GM23338 (cell line): ENCODE data around the gene YTHDC2. TPM values are rescaled to one million over a fixed set of nuclear protein-coding genes. Genes with fewer than 3 reads are reported as not detected.
A peak's percentile ranks its signal among the peaks of the same experiment; 100 is the strongest.

Experiments used
- ATAC-seq: fragments of 200-7000 bp; cut with Tn5 transposase; 3 replicates; pipeline ENCODE4 v1.9.1; 2020
- DNase-seq: peaks from one replicate; pipeline ENCODE4 v3.0.0-alpha.2; 2015; ENCODE audit warnings: low spot score
- H2AFZ ChIP-seq: fragments of 200-600 bp; sonication (generic); 2 replicates; pipeline ENCODE4 v1.8.0; 2016; ENCODE audit warnings: antibody characterized with exemption, mild to moderate bottlenecking, moderate library complexity
- H3F3A ChIP-seq: fragments of 200-600 bp; sonication (generic); replicated peaks from 2 replicates; pipeline ENCODE4 v1.8.0; 2017; ENCODE audit warnings: antibody characterized with exemption, mixed run types, low read depth
- H3K27ac ChIP-seq: fragments of 200-600 bp; sonication (generic); 2 replicates; pipeline ENCODE4 v1.6.1; 2016; ENCODE audit warnings: low read depth
- H3K27me3 ChIP-seq: fragments of 200-600 bp; sonication (generic); 2 replicates; pipeline ENCODE4 v1.8.0; 2016; ENCODE audit warnings: mild to moderate bottlenecking, mixed run types, moderate library complexity; ENCODE audit not compliant: insufficient read depth
- H3K36me3 ChIP-seq: fragments of 200-600 bp; sonication (generic); 2 replicates; pipeline ENCODE4 v1.8.0; 2016; ENCODE audit warnings: mild to moderate bottlenecking; ENCODE audit not compliant: insufficient read depth
- H3K4me1 ChIP-seq: fragments of 200-600 bp; sonication (generic); 2 replicates; pipeline ENCODE4 v1.8.0; 2016; ENCODE audit warnings: mild to moderate bottlenecking, moderate library complexity; ENCODE audit not compliant: insufficient read depth
- H3K4me2 ChIP-seq: fragments of 200-600 bp; sonication (generic); 2 replicates; pipeline ENCODE4 v1.7.1; 2017; ENCODE audit warnings: mixed run types
- H3K4me3 ChIP-seq: fragments of 200-600 bp; sonication (generic); 2 replicates; pipeline ENCODE4 v1.6.1; 2016; ENCODE audit warnings: mixed run types
- H3K79me2 ChIP-seq: fragments of 200-600 bp; sonication (generic); replicated peaks from 2 replicates; pipeline ENCODE4 v1.8.0; 2017; ENCODE audit warnings: mild to moderate bottlenecking; ENCODE audit not compliant: insufficient read depth
- H3K9me2 ChIP-seq: fragments of 200-600 bp; sonication (generic); 2 replicates; pipeline ENCODE4 v1.8.0; 2017; ENCODE audit not compliant: insufficient read depth
- H4K20me1 ChIP-seq: fragments of 200-600 bp; sonication (generic); replicated peaks from 2 replicates; pipeline ENCODE4 v1.8.0; 2017; ENCODE audit warnings: mild to moderate bottlenecking; ENCODE audit not compliant: insufficient read depth
- H3K27ac Mint-ChIP-seq: 2 replicates; pipeline ENCODE4 v1.8.0; 2020; ENCODE audit warnings: inconsistent platforms, mild to moderate bottlenecking, moderate library complexity, mixed read lengths
- H3K27me3 Mint-ChIP-seq: 3 replicates; pipeline ENCODE4 v1.8.0; 2022; ENCODE audit warnings: low read depth, mild to moderate bottlenecking, moderate library complexity, mixed read lengths, inconsistent platforms; ENCODE audit not compliant: insufficient read depth, poor library complexity
- H3K36me3 Mint-ChIP-seq: 3 replicates; pipeline ENCODE4 v1.8.0; 2021; ENCODE audit warnings: low read depth, mild to moderate bottlenecking, inconsistent platforms, moderate library complexity, mixed read lengths
- H3K4me1 Mint-ChIP-seq: 3 replicates; pipeline ENCODE4 v1.8.0; 2020; ENCODE audit warnings: mild to moderate bottlenecking, inconsistent platforms, mixed read lengths
- H3K4me3 Mint-ChIP-seq: 3 replicates; pipeline ENCODE4 v1.8.0; 2021; ENCODE audit warnings: moderate library complexity, mild to moderate bottlenecking, inconsistent platforms, mixed read lengths
- H3K9me3 Mint-ChIP-seq: 3 replicates; pipeline ENCODE4 v1.8.0; 2020; ENCODE audit warnings: moderate library complexity, mild to moderate bottlenecking, inconsistent platforms, mixed read lengths
- CREB1 ChIP-seq: fragments of 250-450 bp; sonication (Bioruptor Pico); IDR thresholded peaks from 2 replicates; pipeline ENCODE4 v1.5.0; 2020; ENCODE audit warnings: low read depth, mild to moderate bottlenecking, moderate library complexity
- EZH2phosphoT487 ChIP-seq: fragments of 200-600 bp; sonication (generic); IDR thresholded peaks from one replicate; pipeline ENCODE4 v1.8.1; 2018; ENCODE audit warnings: antibody characterized with exemption; ENCODE audit not compliant: unreplicated experiment
- JUNB ChIP-seq: IDR thresholded peaks from one replicate; pipeline ENCODE4 v1.6.1; 2016; ENCODE audit warnings: antibody characterized with exemption; ENCODE audit not compliant: unreplicated experiment
- NANOG ChIP-seq: IDR thresholded peaks from 2 replicates; pipeline ENCODE4 v1.6.1; 2016; ENCODE audit warnings: antibody characterized with exemption, borderline replicate concordance
- POLR2AphosphoS5 ChIP-seq: IDR thresholded peaks from 2 replicates; pipeline ENCODE4 v1.6.1; 2016; ENCODE audit warnings: antibody characterized with exemption, low read depth
- STAT1 ChIP-seq: IDR thresholded peaks from one replicate; pipeline ENCODE4 v1.6.1; 2016; ENCODE audit warnings: antibody characterized with exemption; ENCODE audit not compliant: unreplicated experiment
- ZNF114 ChIP-seq: fragments of 250-450 bp; sonication (Bioruptor Pico); IDR thresholded peaks from 2 replicates; pipeline ENCODE4 v1.5.0; 2020; ENCODE audit warnings: mild to moderate bottlenecking, moderate library complexity
- ZNF331 ChIP-seq: fragments of 250-450 bp; sonication (Bioruptor Pico); IDR thresholded peaks from 2 replicates; pipeline ENCODE4 v1.5.0; 2020; ENCODE audit warnings: low read depth, mild to moderate bottlenecking, moderate library complexity
- polyA plus RNA-seq: library from polyadenylated mRNA; unstranded; fragments of >200 nt; fragmentation: Nextera tagmentation; extraction: Ambion mirVana; gene quantifications from 2 replicates; pipeline ENCODE4 v1.2.1, GENCODE V29; 2016
- total RNA-seq: library from RNA; depleted of rRNA; stranded (reverse); fragments of >200 nt; shearing (Covaris generic); gene quantifications from 2 replicates; pipeline ENCODE4 v1.2.3, GENCODE V29; 2014
- TF ChIP-seq, protein P1 (sequence below), 2 experiments: fragments of 200-600 bp in 1 of 2; sonication (generic) in 1 of 2; conservative IDR thresholded peaks; 2 replicates each; pipeline versions ENCODE4 v1.5.1 to v1.6.1; 2016 to 2017; ENCODE audit warnings: antibody characterized with exemption in 2 of 2, low read depth in 2 of 2, mild to moderate bottlenecking in 2 of 2, moderate library complexity in 1 of 2
- TF ChIP-seq, protein P2 (sequence below): IDR thresholded peaks from one replicate; pipeline ENCODE4 v1.6.1; 2018; ENCODE audit warnings: antibody characterized with exemption; ENCODE audit not compliant: unreplicated experiment
- TF ChIP-seq, protein P3 (sequence below): fragments of 250-450 bp; sonication (Bioruptor Pico); IDR thresholded peaks from 2 replicates; pipeline ENCODE4 v1.5.0; 2020; ENCODE audit warnings: mild to moderate bottlenecking, moderate library complexity

Gene YTHDC2
- total and polyA plus RNA-seq, 2 experiments from 2014 or later: 19.9 to 33.9 TPM

DNA sequence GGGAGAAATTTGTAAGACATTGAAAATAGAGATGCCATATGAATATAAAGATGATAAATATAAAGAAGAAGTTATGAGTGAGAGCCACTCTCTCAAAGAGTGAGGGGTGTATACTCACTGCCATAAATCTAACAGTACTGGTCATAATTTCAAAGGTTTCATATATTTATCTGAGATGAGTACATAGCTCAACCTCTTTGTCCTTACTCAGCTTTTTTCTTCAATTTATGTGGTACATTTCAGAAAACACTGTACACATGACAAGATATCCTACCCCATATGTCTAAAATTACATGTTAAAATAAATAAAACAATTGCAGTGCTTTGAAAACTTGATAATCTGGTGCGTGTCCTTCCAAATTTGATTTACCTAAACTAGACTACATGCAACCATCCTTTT is 20.0 kb upstream of the YTHDC2 start (continued):
- TF ChIP-seq, protein P1, sequence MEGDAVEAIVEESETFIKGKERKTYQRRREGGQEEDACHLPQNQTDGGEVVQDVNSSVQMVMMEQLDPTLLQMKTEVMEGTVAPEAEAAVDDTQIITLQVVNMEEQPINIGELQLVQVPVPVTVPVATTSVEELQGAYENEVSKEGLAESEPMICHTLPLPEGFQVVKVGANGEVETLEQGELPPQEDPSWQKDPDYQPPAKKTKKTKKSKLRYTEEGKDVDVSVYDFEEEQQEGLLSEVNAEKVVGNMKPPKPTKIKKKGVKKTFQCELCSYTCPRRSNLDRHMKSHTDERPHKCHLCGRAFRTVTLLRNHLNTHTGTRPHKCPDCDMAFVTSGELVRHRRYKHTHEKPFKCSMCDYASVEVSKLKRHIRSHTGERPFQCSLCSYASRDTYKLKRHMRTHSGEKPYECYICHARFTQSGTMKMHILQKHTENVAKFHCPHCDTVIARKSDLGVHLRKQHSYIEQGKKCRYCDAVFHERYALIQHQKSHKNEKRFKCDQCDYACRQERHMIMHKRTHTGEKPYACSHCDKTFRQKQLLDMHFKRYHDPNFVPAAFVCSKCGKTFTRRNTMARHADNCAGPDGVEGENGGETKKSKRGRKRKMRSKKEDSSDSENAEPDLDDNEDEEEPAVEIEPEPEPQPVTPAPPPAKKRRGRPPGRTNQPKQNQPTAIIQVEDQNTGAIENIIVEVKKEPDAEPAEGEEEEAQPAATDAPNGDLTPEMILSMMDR (conservative IDR thresholded peaks at IDR 0.05; ENCODE audit: low read depth in 2 of 2): no peak
- TF ChIP-seq JUNB (no peak), POLR2AphosphoS5 (no peak), ZNF114 (CRISPR knock-in tag) (no peak), CREB1 (CRISPR knock-in tag) (no peak)
- TF ChIP-seq, protein P2, sequence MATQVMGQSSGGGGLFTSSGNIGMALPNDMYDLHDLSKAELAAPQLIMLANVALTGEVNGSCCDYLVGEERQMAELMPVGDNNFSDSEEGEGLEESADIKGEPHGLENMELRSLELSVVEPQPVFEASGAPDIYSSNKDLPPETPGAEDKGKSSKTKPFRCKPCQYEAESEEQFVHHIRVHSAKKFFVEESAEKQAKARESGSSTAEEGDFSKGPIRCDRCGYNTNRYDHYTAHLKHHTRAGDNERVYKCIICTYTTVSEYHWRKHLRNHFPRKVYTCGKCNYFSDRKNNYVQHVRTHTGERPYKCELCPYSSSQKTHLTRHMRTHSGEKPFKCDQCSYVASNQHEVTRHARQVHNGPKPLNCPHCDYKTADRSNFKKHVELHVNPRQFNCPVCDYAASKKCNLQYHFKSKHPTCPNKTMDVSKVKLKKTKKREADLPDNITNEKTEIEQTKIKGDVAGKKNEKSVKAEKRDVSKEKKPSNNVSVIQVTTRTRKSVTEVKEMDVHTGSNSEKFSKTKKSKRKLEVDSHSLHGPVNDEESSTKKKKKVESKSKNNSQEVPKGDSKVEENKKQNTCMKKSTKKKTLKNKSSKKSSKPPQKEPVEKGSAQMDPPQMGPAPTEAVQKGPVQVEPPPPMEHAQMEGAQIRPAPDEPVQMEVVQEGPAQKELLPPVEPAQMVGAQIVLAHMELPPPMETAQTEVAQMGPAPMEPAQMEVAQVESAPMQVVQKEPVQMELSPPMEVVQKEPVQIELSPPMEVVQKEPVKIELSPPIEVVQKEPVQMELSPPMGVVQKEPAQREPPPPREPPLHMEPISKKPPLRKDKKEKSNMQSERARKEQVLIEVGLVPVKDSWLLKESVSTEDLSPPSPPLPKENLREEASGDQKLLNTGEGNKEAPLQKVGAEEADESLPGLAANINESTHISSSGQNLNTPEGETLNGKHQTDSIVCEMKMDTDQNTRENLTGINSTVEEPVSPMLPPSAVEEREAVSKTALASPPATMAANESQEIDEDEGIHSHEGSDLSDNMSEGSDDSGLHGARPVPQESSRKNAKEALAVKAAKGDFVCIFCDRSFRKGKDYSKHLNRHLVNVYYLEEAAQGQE: no peak

DNA sequence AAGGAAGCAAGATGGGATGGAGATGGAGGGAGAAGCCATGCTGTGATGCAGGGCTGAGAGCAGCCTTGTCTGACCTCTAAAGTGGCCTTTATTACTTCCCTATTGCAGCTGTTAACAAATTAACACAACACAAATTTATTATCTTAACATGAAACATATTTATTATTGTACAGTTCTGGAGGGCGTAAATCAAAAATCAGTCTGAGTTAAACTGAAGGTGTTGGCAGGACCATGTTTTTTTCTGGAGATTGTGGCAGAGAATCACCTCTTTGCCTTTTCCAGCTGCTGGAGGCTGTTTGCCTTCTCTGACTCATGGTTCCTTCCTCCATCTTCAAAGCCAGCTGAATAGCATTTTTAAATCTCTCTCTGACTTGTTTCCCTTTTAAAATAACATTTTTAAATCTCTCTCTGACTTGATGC is 18.1 kb upstream of the YTHDC2 start:
- Mint-ChIP-seq H3K9me3 (peaks cover 18% of the 10 kb centered on the region), H3K27ac (no peak overlapping the region), H3K4me3 (no peak overlapping the region), H3K4me1 (no peaks in the 10 kb centered on the region; the same call in 2 of the 3 replicates), H3K27me3 (peaks cover 3% of the 10 kb centered on the region), H3K36me3 (peaks cover 14% of the 10 kb centered on the region)
- Histone ChIP-seq H3K79me2 (no peaks in the 10 kb centered on the region), H3K4me2 (no peak overlapping the region), H2AFZ (peak overlapping the region; percentile 28; the same call in 1 of the 2 replicates), H3K4me1 (no peaks in the 10 kb centered on the region), H3K9me2 (no peaks in the 10 kb centered on the region), H3K36me3 (0 out of 2 replicates have a peak, but pooled peaks cover under 1% of the 10 kb centered on the region), H3F3A (no peaks in the 10 kb centered on the region), H3K27ac (no peak overlapping the region), H4K20me1 (no peaks in the 10 kb centered on the region), H3K27me3 (no peaks in the 10 kb centered on the region), H3K4me3 (no peak overlapping the region)
- DNase-seq (no peak), ATAC-seq (no peak)
- TF ChIP-seq STAT1: no peak
- TF ChIP-seq EZH2phosphoT487: no peak
- TF ChIP-seq, protein P1 (conservative IDR thresholded peaks at IDR 0.05; ENCODE audit: low read depth in 2 of 2): no peak
- no peak for TF ChIP-seq ZNF331 (CRISPR knock-in tag)
- no peak for TF ChIP-seq POLR2AphosphoS5
- TF ChIP-seq ZNF114 (CRISPR knock-in tag): no peak
- TF ChIP-seq, protein P3, sequence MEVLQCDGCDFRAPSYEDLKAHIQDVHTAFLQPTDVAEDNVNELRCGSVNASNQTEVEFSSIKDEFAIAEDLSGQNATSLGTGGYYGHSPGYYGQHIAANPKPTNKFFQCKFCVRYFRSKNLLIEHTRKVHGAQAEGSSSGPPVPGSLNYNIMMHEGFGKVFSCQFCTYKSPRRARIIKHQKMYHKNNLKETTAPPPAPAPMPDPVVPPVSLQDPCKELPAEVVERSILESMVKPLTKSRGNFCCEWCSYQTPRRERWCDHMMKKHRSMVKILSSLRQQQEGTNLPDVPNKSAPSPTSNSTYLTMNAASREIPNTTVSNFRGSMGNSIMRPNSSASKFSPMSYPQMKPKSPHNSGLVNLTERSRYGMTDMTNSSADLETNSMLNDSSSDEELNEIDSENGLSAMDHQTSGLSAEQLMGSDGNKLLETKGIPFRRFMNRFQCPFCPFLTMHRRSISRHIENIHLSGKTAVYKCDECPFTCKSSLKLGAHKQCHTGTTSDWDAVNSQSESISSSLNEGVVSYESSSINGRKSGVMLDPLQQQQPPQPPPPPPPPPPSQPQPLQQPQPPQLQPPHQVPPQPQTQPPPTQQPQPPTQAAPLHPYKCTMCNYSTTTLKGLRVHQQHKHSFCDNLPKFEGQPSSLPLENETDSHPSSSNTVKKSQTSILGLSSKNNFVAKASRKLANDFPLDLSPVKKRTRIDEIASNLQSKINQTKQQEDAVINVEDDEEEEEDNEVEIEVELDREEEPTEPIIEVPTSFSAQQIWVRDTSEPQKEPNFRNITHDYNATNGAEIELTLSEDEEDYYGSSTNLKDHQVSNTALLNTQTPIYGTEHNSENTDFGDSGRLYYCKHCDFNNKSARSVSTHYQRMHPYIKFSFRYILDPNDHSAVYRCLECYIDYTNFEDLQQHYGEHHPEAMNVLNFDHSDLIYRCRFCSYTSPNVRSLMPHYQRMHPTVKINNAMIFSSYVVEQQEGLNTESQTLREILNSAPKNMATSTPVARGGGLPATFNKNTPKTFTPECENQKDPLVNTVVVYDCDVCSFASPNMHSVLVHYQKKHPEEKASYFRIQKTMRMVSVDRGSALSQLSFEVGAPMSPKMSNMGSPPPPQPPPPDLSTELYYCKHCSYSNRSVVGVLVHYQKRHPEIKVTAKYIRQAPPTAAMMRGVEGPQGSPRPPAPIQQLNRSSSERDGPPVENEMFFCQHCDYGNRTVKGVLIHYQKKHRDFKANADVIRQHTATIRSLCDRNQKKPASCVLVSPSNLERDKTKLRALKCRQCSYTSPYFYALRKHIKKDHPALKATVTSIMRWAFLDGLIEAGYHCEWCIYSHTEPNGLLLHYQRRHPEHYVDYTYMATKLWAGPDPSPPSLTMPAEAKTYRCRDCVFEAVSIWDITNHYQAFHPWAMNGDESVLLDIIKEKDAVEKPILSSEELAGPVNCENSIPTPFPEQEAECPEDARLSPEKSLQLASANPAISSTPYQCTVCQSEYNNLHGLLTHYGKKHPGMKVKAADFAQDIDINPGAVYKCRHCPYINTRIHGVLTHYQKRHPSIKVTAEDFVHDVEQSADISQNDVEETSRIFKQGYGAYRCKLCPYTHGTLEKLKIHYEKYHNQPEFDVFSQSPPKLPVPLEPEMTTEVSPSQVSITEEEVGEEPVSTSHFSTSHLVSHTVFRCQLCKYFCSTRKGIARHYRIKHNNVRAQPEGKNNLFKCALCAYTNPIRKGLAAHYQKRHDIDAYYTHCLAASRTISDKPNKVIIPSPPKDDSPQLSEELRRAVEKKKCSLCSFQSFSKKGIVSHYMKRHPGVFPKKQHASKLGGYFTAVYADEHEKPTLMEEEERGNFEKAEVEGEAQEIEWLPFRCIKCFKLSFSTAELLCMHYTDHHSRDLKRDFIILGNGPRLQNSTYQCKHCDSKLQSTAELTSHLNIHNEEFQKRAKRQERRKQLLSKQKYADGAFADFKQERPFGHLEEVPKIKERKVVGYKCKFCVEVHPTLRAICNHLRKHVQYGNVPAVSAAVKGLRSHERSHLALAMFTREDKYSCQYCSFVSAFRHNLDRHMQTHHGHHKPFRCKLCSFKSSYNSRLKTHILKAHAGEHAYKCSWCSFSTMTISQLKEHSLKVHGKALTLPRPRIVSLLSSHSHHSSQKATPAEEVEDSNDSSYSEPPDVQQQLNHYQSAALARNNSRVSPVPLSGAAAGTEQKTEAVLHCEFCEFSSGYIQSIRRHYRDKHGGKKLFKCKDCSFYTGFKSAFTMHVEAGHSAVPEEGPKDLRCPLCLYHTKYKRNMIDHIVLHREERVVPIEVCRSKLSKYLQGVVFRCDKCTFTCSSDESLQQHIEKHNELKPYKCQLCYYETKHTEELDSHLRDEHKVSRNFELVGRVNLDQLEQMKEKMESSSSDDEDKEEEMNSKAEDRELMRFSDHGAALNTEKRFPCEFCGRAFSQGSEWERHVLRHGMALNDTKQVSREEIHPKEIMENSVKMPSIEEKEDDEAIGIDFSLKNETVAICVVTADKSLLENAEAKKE (CRISPR knock-in tag): no peak
- TF ChIP-seq NANOG: no peak
- TF ChIP-seq CREB1 (CRISPR knock-in tag): no peak
